B cell (primary cell): ENCODE measurements around the gene FHIT.

Source experiments
- EZH2 ChIP-seq: IDR thresholded peaks from 2 replicates; pipeline ENCODE4 v1.6.1; 2012; ENCODE audit warnings: borderline replicate concordance, low read depth, mild to moderate bottlenecking, moderate library complexity, low read length; ENCODE audit not compliant: insufficient read depth, poor library complexity, severe bottlenecking
- TF ChIP-seq, protein P1 (sequence below): fragments of 200-600 bp; IDR thresholded peaks from one replicate; pipeline ENCODE4 v1.8.0; 2022; ENCODE audit warnings: antibody characterized with exemption, mild to moderate bottlenecking

DNA sequence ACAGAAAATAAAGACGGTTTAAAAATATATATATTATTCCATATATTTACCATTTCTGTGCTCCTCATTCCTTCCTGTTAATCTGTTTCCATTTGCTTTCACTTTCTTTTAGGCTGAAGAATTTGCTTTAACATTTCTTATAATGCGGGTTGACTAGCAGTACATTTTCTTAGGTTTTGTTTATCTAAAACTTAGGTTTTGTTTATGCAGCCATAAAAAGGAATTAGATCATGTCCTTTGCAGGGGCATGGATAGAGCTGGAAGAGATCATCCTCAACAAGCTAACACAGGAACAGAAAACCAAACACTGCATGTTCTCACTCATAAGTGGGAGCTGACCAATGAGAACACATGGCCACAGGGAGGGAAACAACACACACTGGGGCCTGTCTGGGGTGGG, 578.1 kb downstream of the FHIT start:
- TF ChIP-seq, protein P1, sequence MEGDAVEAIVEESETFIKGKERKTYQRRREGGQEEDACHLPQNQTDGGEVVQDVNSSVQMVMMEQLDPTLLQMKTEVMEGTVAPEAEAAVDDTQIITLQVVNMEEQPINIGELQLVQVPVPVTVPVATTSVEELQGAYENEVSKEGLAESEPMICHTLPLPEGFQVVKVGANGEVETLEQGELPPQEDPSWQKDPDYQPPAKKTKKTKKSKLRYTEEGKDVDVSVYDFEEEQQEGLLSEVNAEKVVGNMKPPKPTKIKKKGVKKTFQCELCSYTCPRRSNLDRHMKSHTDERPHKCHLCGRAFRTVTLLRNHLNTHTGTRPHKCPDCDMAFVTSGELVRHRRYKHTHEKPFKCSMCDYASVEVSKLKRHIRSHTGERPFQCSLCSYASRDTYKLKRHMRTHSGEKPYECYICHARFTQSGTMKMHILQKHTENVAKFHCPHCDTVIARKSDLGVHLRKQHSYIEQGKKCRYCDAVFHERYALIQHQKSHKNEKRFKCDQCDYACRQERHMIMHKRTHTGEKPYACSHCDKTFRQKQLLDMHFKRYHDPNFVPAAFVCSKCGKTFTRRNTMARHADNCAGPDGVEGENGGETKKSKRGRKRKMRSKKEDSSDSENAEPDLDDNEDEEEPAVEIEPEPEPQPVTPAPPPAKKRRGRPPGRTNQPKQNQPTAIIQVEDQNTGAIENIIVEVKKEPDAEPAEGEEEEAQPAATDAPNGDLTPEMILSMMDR = no peak
- TF ChIP-seq EZH2 = no peak
